Spleen (tissue), 7 donors: ENCODE measurements around the gene LRRC32.

Source experiments
- CTCF ChIP-seq, 11 experiments: fragments of 200-600 bp in 7 of 11; fragments of 450-650 bp in 4 of 11; sonication (generic) in 4 of 11; IDR thresholded peaks in 8 of 11; conservative IDR thresholded peaks in 3 of 11; 1 replicate in 7 of 11; 2 replicates in 4 of 11; pipeline versions ENCODE4 v1.4.0 to v1.8.0; 2016 to 2021; ENCODE audit warnings: antibody characterized with exemption in 11 of 11, inconsistent platforms in 4 of 11, mild to moderate bottlenecking in 1 of 11
- POLR2A ChIP-seq, 3 donors: fragments of 450-650 bp; IDR thresholded peaks; one replicate each; pipeline ENCODE4 v1.5.1; 2017; ENCODE audit warnings: antibody characterized with exemption in 3 of 3, mild to moderate bottlenecking in 1 of 3
- donor health status: DM: no; HTN: no; CAD: no; lungs with moderate emphysema.
- donor health status: DM: no; HTN: no; CAD: no.
- donor health status: DM: no; HTN: no; CAD: no.

DNA sequence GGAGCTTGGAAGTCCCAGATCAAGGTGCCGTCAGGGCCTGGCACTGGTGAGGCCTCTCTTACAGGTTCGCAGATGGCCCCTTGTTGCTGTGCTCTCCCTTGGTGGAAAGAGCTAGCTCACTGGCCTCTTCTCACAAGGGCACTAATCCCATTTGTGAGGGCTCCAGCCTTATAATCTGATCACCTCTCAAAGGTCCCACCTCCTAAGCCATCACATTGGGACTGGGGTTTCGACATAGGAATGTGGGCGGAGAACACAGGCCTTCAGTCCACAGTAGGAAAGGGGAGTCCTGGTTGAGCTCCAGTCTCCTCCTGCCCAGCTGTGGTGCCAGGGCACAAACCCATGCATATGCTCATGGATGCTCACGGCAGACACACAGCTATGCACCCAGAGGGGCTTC is 14.0 kb upstream of the LRRC32 start:
- no peak for TF ChIP-seq POLR2A (IDR thresholded peaks at IDR 0.05)
- TF ChIP-seq CTCF (IDR thresholded peaks at IDR 0.05 in 8 of 11, conservative IDR thresholded peaks at IDR 0.05 in 3 of 11): no peak
